ENCODE data around the gene TBPL2.
"Not testable (repeated sequence)": the region's sequence is repeated elsewhere in the genome, so short reads cannot be mapped to it uniquely, and the experiment has no call there.

TBPL2 gene

GRCh38 chr14:55446127-55446736 lies 5.8 kb upstream of the TBPL2 start:
- in situ Hi-C loops (cut with MboI; ENCODE audit: low sequenced_read_pairs), result no loop called here

DNA sequence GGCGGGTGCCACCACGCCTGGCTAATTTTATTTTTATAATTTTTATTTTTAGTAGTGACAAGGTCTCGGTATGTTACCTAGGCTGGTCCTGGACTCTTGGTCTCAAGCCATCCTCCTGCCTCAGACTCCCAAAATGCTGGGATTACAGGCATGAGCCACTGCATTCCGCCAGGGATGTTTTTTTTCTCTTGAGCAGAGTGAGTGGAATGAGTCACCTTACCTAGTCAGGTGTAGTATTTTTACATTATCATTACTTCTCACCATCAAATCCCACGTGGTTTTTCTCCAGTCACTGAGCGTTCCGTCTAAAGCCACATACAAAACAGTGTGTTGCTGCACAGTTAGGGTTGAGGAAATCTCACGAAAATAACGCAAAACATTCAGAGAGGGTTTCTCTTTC lies 870 bp upstream of the TBPL2 start:
- in situ Hi-C loops (cut with MboI; ENCODE audit: low sequenced_read_pairs), result no loop called here

- in situ Hi-C loops (cut with MboI; ENCODE audit: low sequenced_read_pairs), result no loop called here
Measured at GRCh38 chr14:55438066-55438683, 2.2 kb downstream of the TBPL2 start.

- in situ Hi-C loops (cut with MboI; ENCODE audit: low sequenced_read_pairs), result no loop called here
Measured at GRCh38 chr14:55436931-55437330, 3.5 kb downstream of the TBPL2 start.

- in situ Hi-C loops (cut with MboI; ENCODE audit: low sequenced_read_pairs), result no loop called here
Measured at GRCh38 chr14:55436519-55436918, 3.9 kb downstream of the TBPL2 start.

GRCh38 chr14:55434805-55435174 lies 5.6 kb downstream of the TBPL2 start:
- in situ Hi-C loops (cut with MboI; ENCODE audit: low sequenced_read_pairs), result no loop called here

DNA sequence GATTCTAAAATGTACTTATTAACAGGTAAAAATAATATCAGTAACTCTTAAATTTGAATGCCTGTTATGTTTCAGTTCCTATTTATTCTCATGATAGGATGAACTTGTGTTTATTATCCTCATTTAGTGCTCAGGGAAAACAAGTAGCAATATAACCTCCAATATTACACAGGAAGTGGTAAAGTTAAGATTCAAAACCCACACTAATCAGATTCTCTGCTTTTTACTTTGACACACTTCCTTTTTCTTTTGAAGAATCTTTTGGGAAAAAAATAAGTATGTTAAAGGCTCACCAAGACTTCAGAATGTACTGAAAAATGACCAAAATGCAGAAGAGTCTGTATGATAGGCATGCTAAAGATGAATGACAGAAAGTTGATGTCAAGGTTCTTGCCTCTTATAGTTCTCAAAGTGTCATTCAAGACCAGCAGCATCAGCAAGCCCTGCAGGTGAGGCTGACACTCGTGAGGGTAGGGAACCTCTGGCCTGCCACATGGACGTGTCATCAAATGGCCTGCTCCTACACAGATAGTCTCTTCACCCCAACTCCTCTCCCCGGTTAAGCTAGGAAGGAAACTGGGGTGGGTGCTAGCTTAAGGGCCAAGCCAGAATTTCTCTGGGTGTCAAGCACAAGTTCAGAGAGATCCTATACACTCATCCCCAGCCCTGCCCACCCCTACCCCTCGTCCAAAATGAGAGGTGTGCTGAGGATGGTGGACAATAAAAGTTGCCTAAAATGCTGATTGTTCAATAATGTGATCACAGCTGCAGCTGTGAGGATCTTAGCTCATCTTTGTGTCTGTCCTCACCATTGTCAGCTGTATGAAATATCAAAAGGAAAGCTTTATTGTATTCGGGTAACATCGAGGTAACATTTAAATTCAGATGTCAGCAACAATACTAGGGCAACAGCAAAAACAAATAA lies 6.3 kb downstream of the TBPL2 start:
- in situ Hi-C loops (cut with MboI; ENCODE audit: low sequenced_read_pairs), result no loop called here

GRCh38 chr14:55432628-55433027 lies 7.8 kb downstream of the TBPL2 start:
- in situ Hi-C loops (cut with MboI; ENCODE audit: low sequenced_read_pairs), result no loop called here

- in situ Hi-C loops (cut with MboI; ENCODE audit: low sequenced_read_pairs), result no loop called here
Measured at GRCh38 chr14:55430024-55430690, 10.3 kb downstream of the TBPL2 start.

GRCh38 chr14:55427439-55427838 lies 13.0 kb downstream of the TBPL2 start:
- in situ Hi-C loops (cut with MboI; ENCODE audit: low sequenced_read_pairs), result no loop called here

GRCh38 chr14:55426891-55427290 lies 13.5 kb downstream of the TBPL2 start:
- in situ Hi-C loops (cut with MboI; ENCODE audit: low sequenced_read_pairs), result no loop called here

DNA sequence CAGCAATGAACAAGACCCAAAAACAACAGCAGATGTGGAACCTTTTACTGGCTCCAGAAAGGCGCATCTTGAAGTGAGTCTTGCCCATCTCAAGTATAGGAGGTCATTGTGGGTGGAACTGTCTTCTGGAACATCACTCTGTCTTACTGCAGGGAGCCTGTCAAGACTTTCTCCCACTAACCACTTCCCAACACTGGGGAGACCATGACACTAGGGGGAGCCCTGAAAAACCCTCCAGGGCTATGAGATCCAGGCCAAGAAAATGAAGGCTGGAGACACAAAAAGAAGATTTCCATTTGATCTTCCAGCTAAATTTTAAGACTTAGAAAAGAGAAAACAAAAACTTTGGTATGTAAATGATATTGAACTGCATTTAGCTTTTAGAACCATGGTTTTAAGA lies 15.3 kb downstream of the TBPL2 start:
- in situ Hi-C loops (cut with MboI; ENCODE audit: low sequenced_read_pairs), result no loop called here

- in situ Hi-C loops (cut with MboI; ENCODE audit: low sequenced_read_pairs), result no loop called here
Measured at GRCh38 chr14:55423969-55424368, 16.4 kb downstream of the TBPL2 start.

- in situ Hi-C loops (cut with MboI; ENCODE audit: low sequenced_read_pairs), result not testable (repeated sequence)
Measured at GRCh38 chr14:55422338-55422737, 18.1 kb downstream of the TBPL2 start.

DNA sequence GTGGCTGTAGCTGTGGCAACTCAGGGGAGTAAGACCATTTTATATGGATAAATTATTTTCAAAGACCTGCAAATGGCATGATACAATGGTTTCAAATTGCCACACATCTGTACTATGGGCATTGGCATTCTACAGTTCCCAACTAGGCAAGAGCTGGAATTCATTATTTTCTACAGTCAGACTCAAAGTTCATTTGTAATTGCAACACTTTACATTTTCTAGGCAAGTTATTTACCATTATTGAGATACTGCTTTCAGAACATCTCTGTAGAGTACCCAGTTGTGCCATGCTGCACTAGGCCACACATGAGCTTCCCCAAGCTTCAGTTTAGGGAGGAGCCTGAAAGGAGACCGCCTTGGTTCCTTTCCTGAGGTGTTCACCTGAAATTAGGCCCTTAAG lies 20.8 kb downstream of the TBPL2 start:
- in situ Hi-C loops (cut with MboI; ENCODE audit: low sequenced_read_pairs), result no loop called here

- in situ Hi-C loops (cut with MboI; ENCODE audit: low sequenced_read_pairs), result no loop called here
Measured at GRCh38 chr14:55418411-55418810, 22.0 kb downstream of the TBPL2 start.

DNA sequence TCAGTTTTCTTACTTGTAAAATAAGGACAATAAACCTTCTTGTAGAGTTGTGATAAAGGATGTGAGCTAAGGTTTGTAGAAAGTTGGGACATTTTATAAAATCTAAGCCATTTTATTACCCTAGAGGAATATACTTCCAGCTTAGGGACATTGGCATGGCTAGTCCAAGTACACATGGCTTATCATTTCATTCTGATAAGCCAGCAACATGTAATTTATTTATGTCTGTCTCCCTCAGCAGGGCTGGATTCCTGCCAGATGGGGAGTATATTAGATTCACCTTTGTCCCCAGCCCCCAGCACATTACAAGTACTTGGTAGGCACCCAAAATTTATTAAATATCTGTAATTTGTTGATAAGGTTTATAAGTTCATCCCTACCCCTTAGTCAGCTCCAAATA lies 22.5 kb downstream of the TBPL2 start:
- in situ Hi-C loops (cut with MboI; ENCODE audit: low sequenced_read_pairs), result no loop called here

GRCh38 chr14:55416866-55417265 lies 23.6 kb downstream of the TBPL2 start:
- in situ Hi-C loops (cut with MboI; ENCODE audit: low sequenced_read_pairs), result no loop called here

GRCh38 chr14:55414551-55414950 lies 25.9 kb downstream of the TBPL2 start:
- in situ Hi-C loops (cut with MboI; ENCODE audit: low sequenced_read_pairs), result no loop called here

GRCh38 chr14:55412676-55413075 lies 27.7 kb downstream of the TBPL2 start:
- in situ Hi-C loops (cut with MboI; ENCODE audit: low sequenced_read_pairs), result no loop called here
